Epithelial cell of prostate (primary cell): ENCODE results near the gene ANKRD30A.
"Not testable (repeated sequence)": the region's sequence is repeated elsewhere in the genome, so short reads cannot be mapped to it uniquely, and the experiment has no call there.

ENCODE experiments used
- DNase-seq: peaks from one replicate; pipeline ENCODE4 v3.0.0-alpha.2; 2011; ENCODE audit warnings: low read depth, low spot score
- H3K27ac ChIP-seq: fragments of 450-650 bp; 2 replicates; pipeline ENCODE4 v1.5.1; 2017; ENCODE audit warnings: mild to moderate bottlenecking

Gene ANKRD30A

DNA sequence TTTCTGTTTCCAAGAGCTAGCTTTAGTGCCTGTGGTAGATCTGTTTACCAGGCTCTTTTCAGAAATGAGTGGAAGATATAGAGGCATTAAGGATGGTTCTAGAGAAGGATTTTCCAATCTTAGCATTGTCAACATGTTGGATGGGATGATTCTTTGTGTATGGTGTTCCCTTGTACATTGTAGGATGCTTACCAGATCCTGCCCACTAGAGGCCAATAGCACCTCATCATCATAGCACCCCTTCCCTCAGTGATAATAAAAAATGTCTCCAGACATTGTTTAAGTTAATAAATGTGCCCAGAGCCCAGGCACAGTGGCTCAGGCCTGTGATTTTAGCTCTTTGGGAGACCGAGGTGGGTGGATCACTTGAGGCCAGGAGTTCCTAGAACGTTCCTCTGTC is 121.2 kb downstream of the ANKRD30A start:
- H3K27ac ChIP-seq: no peak overlapping the region
- no peak for DNase-seq

DNA sequence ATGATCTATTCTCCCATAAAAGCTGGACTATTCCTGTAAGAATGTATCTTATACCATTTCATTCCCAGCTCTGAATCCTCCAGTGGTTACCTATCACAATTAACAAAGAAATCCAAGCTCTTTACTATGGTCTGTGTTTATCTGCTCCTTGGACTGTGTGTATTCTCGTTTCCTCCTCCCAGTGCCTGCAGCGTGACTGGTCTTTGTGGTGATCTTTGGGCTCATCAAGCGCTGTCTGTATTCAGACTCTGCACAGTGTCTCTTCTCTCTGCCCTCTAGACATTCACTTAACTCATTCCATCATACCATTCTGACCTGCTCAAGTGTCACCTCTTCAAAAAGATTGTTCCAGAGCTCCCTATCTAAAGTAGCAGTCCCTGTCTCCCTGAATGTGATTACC is 130.4 kb downstream of the ANKRD30A start:
- not testable (repeated sequence) for DNase-seq, H3K27ac ChIP-seq

GRCh38 chr10:37263304-37263703 is 137.9 kb downstream of the ANKRD30A start:
- DNase-seq: no peak
- H3K27ac ChIP-seq: no peak overlapping the region

DNA sequence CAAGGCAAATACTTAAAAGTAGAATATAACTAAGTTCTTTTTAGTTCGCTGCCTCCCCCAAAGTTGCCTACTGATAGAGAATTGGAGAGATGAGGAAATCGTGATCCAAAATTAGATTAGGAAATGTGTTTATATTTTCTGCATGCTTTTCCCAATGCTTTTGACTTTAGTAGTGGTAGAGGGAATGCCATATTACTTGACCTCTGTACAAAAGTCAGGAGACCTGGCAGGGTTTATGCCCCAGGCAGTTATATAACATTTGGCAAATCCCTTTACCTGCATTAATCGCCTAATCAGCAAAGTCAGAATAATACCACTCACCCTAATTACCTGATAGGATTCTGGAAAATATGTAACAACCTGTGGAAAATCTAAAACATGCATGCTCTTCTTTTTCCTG is 142.9 kb downstream of the ANKRD30A start:
- no peak overlapping the region for H3K27ac ChIP-seq
- no peak for DNase-seq

- H3K27ac ChIP-seq: no peak overlapping the region
- no peak for DNase-seq
These were observed 144.3 kb downstream of the ANKRD30A start for GRCh38 chr10:37269554-37270256.

DNA sequence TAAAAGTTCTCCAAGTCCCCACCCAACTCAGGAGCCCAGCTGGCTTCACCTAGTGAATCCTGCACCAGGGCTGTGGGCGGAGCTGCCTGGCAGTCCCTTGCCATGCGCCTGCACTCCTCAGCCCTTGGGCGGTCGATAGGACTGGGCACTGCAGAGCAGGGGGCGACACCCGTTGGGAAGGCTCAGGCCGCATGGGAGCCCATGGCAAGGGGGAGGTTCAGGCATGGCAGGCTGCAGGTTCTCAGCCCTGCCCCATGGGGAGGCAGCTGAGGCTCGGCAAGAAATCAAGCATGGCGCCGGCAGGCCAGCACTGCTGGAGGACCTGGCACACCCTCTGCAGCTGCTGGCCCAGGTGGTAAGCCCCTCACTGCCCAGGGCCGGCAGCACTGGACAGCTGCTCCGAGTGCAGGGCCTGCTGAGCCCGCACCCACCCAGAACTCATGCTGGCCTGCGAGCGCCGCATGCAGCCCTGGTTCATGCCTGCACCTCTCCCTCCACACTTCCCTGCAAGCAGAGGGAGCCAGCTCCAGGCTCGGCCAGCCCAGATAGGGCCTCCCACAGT is 149.9 kb downstream of the ANKRD30A start:
- DNase-seq: no peak
- H3K27ac ChIP-seq: no peak overlapping the region

DNA sequence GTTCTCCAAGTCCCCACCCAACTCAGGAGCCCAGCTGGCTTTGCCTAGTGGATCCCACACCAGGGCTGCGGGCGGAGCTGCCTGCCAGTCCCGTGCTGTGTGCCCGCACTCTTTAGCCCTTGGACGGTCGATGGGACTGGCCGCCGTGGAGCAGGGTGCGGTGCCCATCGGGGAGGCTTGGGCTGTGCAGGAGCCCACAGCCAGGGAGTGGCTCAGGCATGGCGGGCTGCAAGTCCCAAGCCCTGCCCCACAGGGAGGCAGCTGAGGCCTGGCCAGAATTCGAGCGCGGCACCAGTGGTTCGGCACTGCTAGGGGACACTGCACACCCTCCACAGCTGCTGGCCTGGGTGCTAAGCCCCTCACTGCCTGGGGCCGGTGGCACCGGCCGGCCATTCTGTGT is 159.7 kb downstream of the ANKRD30A start:
- no peak overlapping the region for H3K27ac ChIP-seq
- no peak for DNase-seq

DNA sequence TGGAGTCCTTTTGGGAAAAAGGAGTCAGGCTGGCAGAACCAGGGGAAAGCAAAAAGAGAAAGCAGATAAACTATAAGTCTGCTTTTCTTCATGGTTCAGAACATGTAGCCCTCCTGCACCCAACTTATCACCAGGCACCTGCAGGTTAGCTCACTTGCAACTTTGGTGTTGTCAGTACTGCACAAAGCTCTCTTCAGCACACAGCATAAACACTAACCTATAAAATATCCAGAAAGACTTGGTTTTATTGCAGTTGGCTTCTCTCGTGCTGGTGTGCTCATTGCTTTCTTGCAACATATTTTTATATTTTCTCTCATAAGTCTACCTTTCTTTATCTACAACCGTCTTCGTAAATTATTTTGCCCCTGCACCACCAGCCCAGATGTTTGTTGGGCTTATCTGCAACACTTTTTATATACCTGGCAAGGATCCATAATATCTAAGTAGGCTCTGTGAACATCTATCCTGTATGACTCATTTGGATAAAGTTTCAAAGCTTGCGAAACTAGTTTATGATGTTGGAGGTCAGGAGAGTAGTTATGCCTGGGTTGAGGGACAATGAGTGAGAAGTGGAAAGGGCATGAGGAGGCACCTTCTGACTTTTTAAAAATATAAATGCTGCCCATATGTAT is 164.6 kb downstream of the ANKRD30A start:
- no peak for DNase-seq
- no peak overlapping the region for H3K27ac ChIP-seq

DNA sequence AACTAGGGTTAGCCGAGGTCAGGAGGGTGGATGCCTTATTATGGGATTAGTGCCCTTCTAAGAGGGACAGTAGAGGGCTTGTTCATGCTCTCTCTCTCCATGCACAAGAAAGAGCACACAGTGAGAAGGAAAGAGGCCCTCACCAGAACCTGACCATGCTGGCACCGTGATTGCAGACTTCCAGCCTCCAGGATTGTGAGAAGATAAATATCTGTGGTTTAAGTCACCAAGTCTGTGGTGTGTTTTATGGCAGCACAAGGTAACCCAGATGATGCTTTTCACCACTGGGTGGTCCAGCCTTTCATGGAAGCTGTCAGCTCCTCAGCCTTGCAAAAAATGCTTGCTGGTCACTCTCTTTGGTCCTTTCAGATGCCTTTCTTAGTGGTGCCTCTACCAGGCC is 175.9 kb downstream of the ANKRD30A start:
- DNase-seq: no peak
- no peak overlapping the region for H3K27ac ChIP-seq

DNA sequence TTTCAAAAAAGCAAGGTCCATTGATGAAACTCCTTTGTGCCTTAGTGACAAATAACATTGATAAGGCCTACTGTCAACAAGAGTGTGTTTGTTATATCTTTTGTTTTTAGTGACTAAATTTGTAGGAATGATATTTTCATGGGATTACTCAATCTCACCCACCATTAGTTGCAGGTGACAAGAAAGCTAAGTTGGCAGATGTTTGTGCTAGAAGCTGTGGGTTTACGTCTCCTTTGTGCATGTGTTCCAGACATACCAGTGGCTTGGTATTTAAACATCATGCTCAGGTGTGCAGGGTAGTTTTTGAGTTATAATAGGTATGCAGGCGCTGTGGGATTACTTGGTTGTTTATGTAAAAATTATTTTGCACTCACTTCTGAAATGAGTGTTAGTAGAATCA is 178.6 kb downstream of the ANKRD30A start:
- DNase-seq: no peak
- H3K27ac ChIP-seq: no peak overlapping the region

DNA sequence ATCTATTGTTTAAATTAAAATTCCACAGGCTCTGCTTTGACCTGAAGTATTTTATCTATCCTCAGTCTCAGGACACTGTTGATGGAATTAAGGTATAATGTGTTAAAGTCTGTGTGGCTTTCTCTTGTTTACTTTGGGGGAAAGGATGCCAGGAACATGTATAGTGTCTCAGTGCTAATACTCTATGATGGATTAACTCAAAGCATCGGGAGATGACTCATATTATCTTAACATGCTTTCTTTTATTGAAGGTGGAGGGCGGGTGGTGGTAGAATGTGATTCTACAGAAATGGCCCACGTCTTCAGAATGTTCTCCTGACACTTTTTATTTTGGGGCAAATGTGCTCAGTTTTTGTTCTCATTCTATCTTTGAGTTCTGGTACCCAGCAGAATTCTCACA is 189.0 kb downstream of the ANKRD30A start:
- DNase-seq: no peak

DNA sequence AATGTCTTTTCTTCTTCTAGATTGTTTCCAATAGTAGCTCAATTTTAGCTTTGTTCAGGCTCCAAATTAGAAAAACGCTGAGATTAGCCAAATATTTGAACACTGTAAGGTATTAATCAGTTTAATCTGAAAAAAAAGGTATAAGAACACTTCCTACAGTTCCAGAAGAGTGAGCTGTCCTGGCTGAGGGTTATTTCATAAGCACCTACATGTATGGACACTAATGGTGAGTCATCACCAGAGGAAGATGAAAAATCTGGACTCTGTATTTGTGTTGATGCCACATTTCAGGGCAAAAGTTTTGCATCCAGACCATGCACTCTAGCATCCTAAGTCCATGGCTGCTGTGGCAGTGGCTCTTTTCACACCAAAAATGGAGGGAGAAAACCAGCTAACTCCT is 189.5 kb downstream of the ANKRD30A start:
- peak; percentile 46 for DNase-seq

More for the DNA sequence above, 189.0 kb downstream of the ANKRD30A start:
- peak overlapping the region; percentile 29 for H3K27ac ChIP-seq

DNA sequence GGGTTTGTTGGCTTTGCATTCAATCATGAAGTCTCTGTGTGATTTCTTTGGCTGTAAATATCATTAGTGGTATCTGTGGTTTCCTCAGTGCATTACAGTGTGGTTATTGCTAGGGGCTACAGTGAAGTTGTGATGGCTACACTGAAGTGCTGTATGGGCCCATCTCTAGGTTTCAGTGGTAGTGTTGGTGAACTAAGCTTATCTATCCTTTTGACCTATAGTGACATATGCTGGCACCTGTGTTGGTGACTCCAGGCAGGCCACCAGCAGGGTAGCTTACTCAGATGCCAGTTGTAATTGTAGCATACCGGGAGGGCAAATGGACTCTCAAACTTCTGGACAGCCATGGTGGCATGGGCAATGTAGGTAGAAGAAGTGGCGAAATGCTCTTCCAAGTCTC is 219.0 kb downstream of the ANKRD30A start:
- no peak for DNase-seq
- H3K27ac ChIP-seq: no peak overlapping the region

More for the DNA sequence above, 189.5 kb downstream of the ANKRD30A start:
- H3K27ac ChIP-seq: peak overlapping the region; percentile 29

DNA sequence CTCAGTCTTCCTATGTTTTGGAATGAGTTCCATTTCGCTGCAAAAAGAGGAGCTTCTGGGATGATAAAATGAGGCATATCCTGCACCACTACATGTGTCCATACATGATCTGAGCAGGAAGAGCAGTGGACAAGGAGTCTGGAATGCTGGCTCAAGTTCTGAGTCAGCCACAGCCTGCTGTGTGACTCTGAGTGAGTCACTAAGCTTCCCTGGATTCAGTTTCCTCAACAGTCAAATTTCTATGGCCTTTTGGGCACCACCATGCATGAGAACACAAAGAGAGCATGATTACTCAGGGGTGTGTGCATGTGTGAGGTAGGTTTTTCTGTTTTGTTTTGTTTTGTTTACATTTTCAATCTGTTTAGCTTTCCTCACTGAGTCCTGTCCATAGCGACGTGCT is 254.6 kb downstream of the ANKRD30A start:
- peak overlapping the region; percentile 68 for H3K27ac ChIP-seq
- DNase-seq: peak; percentile 95

- peak; percentile 50 for DNase-seq
- peak overlapping the region; percentile 68 for H3K27ac ChIP-seq
These were observed 255.9 kb downstream of the ANKRD30A start for GRCh38 chr10:37381271-37381670.

- DNase-seq: no peak
- H3K27ac ChIP-seq: no peak overlapping the region
These were observed 259.5 kb downstream of the ANKRD30A start for GRCh38 chr10:37384923-37385322.

DNA sequence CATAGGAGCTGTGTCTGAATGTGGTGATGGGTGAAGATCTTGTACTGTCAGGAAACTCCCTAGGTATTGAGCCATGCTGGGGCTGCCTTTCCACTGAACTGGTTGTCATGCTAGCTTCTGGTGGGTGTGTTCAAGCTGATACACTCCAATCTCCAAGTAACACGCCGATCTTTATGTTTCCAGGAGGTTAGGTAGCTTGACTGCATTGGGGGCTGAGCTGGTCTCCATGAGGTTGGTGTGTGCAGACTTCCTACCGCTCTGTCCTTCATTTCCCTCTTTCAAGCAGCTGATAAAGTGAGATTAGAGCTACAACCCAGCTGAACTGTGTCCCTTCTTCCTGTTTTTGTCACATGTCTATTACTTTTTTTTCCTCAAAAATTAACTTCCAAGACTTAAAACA is 265.5 kb downstream of the ANKRD30A start:
- DNase-seq: no peak
- no peak overlapping the region for H3K27ac ChIP-seq

DNA sequence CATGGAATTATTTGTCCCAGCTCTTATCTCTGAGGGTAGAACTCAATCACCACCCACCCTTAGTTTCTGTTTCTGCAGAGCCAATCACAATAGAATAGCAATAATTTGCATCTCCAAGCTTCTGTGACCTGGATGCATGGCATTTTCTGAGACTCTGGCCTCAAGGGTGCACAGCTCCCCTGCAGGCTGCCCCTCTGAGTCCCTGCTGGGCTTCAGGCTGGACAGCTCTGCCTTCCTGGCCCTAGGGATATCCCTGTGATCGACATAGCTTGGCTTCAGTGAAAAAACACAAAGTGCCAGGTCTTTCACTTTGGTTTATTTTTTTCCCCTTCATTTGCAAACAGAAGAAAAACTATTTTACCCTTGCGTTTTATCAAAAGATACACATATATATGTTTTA is 275.4 kb downstream of the ANKRD30A start:
- DNase-seq, H3K27ac ChIP-seq: not testable (repeated sequence)

DNA sequence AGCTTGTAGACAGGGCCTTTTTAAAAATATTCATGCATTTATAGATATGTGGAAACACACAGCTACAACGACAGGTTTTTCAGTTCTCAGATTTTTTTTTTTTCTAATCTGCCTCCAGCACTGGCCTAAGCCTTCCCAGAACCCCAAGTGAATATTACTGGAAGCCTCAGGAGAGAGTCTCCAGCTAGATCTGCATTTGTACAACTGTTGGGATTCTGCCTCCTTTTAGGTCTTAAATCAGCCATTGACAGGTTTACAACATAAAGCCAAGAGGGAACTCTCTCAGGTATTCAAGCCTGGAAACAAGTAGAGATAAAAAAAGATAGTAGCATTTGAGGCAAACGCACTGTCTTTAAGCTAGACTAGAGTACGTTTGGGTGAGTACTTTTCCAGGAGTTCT is 275.8 kb downstream of the ANKRD30A start:
- no peak for DNase-seq
- H3K27ac ChIP-seq: no peak overlapping the region

- no peak for DNase-seq
- no peak overlapping the region for H3K27ac ChIP-seq
These were observed 278.4 kb downstream of the ANKRD30A start for GRCh38 chr10:37403776-37404175.
